Stimulated activated CD8-positive, alpha-beta memory T cell treated with anti-CD3 and anti-CD28 coated beads, Interleukin-4, amount 100 ng/mL, for 1 hour (primary cell): ENCODE results near the gene CALD1.

Source experiments
- DNase-seq, 2 donors: peaks; one replicate each; pipeline ENCODE4 v3.0.0-alpha.2; 2020; ENCODE audit warnings: low read depth in 2 of 2, low spot score in 1 of 2

Gene CALD1

DNA sequence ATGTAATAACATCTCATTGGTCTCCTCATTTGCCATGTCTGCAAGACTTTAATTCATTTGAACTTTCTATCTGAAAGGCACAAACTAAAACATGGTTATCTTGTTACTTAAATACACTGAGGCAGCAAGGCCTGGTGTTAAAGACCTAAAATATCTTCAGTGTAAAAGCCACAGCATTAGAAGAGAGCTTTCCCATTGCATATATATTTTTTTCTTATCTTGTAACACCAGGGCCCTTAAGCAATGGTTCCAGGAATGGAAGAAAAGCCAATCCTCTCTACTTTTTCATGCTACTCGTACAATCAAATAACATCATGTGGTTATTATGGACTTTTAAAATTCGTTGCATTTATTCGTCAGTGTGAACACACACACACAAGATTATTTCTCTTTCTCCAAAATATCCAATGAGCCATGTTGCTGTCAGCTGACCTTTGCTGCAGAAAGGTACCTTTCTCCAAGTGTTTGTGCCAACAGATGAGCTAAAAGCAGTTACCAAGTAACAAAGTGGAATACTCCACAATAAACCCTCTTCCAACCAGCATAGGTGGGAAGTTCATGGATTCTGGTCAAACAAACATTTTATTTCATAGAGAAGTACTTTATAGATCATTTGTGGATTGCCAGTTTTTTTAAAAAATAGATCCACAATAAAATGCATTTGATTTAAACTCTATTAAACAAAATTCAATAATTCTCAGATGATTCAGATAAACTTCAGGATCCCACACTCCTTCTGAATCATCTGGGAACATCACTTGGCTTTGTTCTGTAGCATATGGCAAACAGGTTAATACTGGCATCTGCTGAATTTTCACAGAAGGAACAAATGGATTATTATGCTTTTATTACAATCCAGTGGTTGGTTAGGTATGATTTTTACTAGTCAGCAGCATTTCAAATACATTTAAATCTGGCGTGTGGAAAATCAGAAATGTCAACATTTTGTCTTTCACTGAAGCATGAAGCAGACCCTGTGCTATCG, 143.6 kb downstream of the CALD1 start:
- no peak for DNase-seq

DNA sequence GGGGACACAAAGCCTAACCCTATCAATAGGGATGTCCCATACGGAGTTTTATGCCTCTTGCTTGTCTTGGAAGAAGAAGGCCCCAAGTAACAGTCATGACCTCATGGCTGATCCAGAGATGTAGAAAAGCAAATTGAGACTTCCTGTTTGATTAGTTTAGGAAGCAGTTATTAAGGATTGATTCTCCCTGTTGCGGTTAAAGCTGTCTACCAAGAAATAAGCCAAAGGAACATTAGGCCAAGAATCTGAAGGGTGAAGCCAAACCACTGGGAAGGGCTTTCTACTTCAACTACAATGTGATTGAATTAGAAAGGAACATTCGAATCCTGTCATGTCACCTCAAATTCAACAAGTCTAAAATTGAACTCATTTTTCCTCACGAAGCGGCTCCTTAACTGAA, 146.3 kb downstream of the CALD1 start:
- no peak for DNase-seq

DNA sequence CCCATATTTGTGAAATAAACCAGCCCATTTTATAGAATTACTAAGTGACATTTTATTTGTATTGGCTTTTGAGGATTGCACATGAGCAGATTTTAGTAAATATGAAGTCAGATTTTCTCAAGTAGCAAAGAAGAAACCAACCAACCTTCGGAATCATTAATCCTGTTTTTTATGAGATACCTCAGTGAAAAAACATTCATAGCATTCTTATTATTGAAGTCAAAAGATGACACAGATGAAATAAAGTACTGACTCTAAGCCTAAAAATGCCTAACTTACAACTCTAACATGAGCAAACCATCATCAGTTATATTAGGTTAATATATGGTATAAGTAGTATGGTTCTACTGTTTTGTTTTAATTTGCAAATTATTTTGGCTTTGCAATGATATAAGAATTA, 147.0 kb downstream of the CALD1 start:
- no peak for DNase-seq

DNA sequence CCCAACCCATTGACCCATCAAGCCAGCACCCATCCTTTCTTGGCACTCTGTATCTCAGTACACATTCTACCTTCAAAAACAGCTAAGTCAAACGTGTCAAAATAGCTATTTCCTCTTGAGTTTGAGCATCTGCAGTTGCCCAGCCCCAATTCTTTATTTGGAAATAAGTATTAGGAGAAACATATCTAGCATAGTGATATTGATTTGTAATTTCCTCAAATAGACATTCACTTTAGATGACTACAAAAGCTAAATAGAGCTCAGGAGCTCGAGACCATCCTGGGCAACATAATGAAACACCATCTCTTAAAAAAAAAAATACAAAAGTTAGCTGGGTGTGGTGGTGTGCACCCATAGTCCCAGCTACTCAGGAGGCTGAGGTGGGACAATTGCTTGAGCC, 147.6 kb downstream of the CALD1 start:
- no peak for DNase-seq

DNA sequence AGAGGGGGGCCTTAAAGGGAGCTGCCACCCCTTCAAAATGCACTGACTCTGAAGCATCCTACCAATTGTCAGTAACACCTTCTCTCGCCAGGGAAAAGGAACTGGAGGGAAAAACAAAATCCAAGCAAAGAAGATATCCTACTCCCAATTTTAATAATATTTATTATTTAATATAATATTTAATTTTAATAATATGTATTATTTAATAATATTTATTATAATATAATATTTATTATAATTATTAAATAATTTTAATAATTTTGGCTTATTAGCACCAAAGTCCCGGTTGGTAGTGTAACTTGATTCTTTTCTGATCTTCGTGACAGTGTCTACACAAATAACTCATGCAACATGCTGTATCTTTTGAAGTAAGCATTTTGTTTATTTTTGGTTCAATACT, 148.3 kb downstream of the CALD1 start:
- DNase-seq, result no peak

DNA sequence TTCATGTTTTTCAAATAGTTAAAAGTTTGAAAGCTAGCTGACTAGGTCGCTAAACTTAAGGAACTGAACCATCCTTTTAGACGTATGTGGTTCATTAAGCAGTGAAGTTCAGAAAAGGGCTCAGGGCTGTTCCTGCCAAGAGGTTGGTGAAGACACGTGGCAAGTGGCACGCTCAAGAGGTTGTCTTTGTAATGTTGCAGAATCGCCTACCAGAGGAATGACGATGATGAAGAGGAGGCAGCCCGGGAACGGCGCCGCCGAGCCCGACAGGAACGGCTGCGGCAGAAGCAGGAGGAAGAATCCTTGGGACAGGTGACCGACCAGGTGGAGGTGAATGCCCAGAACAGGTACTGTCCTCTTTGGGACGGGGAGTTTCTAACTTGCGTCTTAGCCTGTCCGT, 149.1 kb downstream of the CALD1 start:
- no peak for DNase-seq

DNA sequence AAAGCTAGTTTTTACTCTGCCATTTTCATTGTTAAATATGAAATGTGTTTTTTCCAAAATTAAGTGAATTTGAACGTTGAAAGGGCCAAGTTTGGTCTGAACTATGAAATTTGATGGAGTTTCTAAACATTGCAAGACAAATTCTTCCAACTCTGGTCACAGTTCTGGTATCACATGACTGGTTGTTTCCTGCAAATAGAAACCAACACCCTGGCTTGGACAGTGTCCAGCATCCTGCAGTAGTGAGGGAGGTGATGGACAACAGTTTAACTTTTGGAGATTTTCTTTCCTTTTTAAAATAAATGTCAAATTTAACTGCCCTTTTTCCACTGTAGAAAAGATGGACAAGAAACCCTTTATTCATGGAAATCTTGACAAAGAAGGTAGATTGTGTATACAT, 152.1 kb downstream of the CALD1 start:
- no peak for DNase-seq

DNA sequence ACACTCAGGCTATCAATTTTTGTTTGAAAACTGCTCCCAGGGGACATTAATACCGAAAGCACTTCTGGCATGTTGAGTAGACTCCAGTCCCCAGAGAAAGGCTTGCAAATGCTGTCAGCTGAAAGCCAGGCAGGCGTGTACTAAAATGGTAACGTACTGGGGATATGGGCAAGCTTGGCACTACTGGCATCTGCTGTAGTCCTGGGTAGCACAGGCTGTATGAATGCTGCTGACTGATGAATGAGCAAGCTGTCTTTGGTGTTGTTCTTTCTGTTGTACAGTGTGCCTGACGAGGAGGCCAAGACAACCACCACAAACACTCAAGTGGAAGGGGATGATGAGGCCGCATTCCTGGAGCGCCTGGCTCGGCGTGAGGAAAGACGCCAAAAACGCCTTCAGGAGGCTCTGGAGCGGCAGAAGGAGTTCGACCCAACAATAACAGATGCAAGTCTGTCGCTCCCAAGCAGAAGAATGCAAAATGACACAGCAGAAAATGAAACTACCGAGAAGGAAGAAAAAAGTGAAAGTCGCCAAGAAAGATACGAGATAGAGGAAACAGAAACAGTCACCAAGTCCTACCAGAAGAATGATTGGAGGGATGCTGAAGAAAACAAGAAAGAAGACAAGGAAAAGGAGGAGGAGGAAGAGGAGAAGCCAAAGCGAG, 153.4 kb downstream of the CALD1 start:
- DNase-seq, result no peak

DNA sequence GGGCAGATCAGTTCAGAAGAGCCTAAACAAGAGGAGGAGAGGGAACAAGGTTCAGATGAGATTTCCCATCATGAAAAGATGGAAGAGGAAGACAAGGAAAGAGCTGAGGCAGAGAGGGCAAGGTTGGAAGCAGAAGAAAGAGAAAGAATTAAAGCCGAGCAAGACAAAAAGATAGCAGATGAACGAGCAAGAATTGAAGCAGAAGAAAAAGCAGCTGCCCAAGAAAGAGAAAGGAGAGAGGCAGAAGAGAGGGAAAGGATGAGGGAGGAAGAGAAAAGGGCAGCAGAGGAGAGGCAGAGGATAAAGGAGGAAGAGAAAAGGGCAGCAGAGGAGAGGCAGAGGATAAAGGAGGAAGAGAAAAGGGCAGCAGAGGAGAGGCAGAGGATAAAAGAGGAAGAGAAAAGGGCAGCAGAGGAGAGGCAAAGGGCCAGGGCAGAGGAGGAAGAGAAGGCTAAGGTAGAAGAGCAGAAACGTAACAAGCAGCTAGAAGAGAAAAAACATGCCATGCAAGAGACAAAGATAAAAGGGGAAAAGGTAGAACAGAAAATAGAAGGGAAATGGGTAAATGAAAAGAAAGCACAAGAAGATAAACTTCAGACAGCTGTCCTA, 154.1 kb downstream of the CALD1 start:
- DNase-seq, result no peak

DNA sequence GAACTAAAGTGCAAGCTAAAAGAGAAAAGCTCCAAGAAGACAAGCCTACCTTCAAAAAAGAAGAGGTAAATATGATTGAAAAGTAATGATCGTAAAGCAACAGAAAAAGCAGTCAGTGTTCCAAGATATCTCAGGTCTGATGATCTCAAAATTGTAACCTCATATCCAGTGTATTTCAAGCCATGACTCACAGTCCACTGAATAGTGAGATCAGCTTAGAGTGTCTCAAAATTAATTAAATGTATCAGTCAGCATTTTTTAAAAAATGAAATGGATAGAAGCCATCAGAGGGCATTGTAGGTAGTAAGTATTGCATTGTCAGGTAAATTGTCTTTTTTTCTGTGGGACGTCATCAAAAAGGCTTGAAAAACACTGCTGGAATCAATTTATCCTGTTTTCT, 156.3 kb downstream of the CALD1 start:
- DNase-seq, result no peak

DNA sequence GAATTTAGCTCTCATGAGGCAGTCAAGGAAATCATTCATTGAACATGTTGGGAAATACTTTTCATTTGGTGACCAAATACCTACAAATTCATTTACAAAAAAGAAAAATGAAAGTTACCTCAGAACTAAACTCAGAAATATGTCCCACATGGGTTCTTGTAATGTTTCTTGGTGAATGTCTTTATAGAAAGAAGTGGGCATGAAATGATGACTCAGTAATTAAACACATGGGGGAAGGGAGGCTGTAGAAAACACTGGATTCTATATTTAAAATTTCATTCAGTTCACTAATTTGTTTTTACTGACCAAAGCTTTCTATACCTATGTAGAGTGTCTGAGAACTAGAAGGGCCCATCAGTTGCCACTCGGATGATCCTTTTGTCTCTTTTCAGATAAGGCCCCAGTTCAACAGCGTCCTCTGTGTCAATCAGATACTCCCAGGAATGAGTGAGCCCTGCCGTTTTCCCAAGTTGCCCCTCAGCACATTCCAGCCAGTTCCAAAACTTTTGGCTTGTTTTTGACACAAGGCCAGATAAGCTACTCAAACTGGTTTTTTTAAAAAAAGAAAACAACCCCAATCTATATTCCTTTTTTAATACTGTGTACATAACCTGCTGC, 157.6 kb downstream of the CALD1 start:
- DNase-seq, result no peak

DNA sequence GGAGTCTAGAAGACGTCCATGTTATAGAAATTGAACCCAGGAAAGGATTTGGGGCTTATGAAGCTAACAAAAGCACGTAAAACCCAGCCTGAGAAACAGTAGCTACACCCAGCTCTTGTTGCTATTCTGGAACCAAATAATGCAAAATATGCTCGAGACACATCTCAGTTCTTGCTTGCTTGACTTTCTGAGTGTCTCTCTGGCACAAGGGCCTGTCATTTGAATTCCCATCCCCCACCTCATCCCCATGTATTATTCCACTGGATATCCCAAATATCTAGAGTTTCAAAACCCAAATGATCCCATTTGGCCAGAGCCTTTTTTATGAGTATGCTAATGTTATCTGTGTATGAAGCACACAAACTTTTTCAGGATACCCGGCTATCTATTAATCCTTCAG, 158.7 kb downstream of the CALD1 start:
- no peak for DNase-seq

DNA sequence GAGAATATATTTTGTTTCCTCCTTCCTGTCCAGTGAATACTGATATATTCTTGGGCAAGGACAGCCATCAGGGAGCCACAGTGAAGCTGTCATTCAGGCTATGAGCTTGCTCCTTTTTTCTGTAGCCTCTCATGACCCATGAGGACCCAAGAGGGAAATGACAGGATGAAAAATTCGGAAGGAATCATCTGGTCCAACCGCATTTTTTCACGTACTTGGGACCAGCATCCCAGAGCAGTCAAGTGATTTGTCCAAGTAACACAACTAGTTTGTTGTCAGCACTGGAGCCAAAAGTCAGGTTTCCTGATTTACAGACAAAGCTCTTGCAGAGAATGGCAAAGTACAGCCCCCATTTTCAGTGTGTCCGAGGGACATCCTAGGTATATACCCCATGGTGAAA, 159.7 kb downstream of the CALD1 start:
- DNase-seq, result no peak

DNA sequence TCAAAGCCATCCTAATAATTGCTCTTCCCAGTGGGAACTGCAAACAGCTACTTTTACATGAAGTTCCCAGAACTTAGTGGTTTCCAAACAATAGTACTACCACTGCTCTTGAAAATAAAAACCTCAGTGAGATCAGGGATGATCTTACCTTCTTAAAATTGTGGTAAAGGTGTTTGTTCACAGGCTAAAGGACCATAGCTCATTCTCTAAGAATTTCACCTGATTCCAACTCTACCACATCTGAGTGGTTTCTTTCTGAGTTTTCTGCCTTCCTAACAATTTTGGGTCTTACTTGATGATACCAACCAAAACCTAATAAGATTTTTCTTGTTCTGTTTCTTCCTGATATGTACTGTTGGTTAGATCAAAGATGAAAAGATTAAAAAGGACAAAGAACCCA, 161.3 kb downstream of the CALD1 start:
- DNase-seq, result no peak

DNA sequence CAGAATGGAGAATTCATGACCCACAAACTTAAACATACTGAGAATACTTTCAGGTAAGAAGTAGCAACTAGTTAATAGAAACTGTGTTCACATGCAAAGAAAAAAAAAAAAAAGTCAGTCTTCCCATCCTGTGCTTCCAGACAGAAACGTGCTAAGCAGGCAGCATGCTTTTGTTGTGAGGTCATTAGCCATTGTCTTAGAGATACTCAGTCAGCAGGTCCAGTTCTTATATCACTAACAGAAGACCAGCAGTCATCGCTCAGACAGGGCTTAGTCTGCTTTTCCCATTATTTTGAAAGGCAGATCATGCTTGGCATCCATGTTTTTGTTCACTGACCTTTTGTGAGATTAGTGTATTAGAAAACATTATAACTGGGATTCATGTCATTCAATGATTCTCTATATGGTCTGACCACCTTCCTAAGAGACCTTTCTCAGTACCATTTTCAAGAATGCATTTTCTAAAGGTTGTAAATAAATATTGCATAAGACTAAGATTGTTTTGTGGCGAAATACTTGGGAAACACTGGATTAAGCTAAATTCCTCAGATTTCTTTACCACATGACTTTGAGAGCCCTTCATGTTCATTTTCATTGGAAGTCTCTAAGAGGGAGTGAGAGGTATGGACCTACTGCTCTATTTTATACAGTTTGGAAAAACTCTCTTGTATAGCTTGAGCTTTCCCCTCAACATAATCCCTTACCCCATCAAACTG, 161.9 kb downstream of the CALD1 start:
- no peak for DNase-seq

DNA sequence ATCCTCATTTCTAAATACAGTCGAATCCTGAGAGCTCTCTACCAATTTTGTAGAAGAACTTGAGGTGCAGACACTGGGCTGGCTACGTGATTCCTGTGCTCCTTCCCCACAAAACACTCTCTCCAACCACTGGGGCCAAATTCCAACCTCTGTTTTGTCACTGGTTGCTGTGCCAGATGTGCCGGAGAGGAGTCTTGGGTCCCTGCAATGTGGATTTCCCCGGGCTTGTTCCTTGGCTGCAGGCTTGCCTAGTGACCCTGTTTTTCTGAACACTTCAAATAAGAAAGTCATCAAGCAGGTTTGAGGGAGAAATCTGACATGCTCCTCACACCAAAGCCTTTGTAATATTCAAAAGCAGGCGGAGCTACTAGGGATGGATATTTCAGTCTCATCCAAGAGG, 162.5 kb downstream of the CALD1 start:
- no peak for DNase-seq

DNA sequence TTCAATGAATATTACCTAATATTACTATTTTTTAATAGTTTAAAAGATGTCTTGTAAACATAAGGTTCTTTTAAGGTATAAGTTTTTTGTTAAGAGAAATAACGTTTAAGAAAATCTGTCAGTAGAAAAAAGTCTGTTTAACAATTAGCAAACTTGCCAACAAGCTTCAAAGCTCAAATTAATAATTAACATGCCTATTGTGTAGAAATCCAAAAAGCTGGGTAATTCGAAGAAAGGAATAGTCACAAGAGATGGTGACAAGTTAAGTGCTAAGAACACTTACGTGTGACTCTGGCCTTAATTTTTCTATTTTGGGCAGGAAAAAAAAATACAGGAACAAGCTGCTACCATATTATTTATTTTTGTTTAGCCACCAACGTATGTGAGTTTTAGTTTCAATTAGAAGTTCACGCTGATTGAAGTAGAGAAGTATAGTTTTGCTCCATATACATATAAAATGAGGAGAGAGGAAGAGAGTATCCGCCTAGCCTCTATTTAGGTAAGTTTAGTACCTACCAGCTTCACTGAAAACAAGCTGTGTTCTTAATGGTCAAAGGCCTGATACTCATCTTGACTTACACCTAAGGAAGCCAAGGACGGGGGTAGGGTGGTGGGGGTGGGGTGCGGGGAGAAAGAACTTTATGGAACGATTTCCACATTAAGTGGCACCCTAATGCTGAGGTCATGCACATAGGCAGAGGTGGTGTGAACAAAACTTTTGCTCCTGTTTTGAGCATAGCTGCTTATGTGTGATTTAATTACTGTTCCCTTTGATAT, 163.4 kb downstream of the CALD1 start:
- DNase-seq, result no peak

DNA sequence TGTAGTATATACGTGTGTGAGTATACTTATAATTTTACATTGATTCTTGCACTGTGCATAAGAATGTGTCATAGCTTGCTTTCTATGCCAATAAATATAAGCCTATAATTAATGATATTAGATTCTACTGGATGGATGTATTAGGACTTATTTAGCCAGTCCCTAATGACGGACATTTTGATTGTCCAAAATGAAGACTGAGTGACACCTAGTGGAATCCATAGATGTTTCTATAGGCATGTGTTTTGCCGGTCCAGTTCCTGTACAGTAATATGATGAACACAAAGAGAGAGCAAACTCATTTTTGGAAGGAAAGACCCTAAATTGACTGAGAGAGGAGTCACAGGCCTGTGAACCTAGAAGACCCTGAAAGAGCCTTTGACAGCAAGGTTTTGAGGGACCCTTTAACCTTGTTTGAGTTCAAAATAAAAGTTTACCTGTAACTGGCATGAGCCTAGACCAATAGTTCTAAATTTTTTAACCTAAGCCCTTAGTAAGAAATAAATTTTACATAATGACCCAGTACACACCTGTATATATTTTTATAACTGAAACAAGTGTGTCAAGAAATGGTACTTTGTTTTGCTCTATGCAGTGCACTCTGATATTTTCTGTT, 164.5 kb downstream of the CALD1 start:
- no peak for DNase-seq

DNA sequence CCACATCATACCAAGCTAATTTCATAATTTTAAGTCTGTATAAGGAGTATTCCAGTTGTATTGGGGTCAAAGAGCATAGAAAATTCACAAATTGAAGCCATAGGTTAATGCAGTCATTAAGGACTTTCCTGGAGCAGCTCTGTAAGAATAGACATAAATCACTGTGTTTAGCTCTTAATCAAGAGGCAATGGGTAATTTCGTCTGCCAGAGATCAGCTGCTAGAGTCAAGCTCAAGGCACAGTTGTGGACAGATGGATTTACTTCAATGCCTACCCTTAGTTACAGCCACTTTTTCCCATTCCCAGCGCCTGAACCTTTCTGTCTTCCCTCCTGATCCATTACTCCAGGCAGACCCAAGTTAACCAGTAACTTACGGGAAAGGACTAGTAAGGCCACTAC, 166.3 kb downstream of the CALD1 start:
- no peak for DNase-seq

DNA sequence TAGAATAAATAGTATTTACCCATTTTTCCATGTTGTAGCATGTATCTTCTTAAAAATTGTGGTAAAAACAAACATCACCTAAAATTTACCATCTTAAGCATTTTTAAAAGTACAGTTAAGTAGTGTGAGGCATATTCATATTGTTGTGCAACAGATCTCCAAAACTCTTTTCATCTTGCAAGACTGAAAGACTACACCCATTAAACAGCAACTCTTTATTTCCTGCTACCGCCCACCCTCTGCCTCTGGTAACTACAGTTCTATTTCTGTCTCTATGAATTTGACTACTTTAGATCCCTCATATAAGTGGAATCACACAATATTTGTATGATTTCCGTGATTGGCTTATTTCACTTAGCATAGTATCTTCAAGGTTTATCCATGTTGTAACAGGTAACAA, 166.8 kb downstream of the CALD1 start:
- DNase-seq, result no peak
